NCI-H1417 treated with DMSO at 0.1 percent for 48 hours (cell line): ENCODE results near the gene NIPBL.
"Not testable (repeated sequence)": the region's sequence is repeated elsewhere in the genome, so short reads cannot be mapped to it uniquely, and the experiment has no call there.

Source experiments
- DNase-seq: peaks from one replicate; lab custom pipeline; 2025; lab: John Stamatoyannopoulos, UW

Gene NIPBL

DNA sequence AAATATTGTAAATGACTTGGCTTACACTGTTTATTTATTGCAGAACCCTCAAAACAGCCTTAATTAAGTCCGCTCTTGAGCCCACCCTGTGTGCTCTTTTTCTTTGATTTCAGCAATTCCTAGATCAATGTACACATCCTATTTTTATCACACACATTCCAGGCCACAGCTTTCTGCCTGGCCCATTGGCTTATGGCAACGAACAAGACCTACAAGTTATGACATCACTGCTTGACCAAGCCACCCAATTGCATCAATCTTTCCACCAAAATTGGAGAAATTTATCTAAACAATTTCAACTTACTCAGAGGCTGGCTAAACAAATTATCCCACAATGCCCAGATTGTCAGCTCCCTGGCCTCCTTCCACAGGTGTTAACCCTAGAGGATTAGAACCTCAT lies 214.2 kb downstream of the NIPBL start:
- DNase-seq = no peak

- not testable (repeated sequence) for DNase-seq
Observed at GRCh38 chr5:37093795-37094194, 217.2 kb downstream of the NIPBL start.

- not testable (repeated sequence) for DNase-seq
Observed at GRCh38 chr5:37099267-37099666, 222.7 kb downstream of the NIPBL start.

- no peak for DNase-seq
Observed at GRCh38 chr5:37103302-37103701, 226.7 kb downstream of the NIPBL start.

GRCh38 chr5:37109338-37109737 lies 232.8 kb downstream of the NIPBL start:
- DNase-seq = no peak

- DNase-seq = no peak
Observed at GRCh38 chr5:37110135-37110534, 233.6 kb downstream of the NIPBL start.

DNA sequence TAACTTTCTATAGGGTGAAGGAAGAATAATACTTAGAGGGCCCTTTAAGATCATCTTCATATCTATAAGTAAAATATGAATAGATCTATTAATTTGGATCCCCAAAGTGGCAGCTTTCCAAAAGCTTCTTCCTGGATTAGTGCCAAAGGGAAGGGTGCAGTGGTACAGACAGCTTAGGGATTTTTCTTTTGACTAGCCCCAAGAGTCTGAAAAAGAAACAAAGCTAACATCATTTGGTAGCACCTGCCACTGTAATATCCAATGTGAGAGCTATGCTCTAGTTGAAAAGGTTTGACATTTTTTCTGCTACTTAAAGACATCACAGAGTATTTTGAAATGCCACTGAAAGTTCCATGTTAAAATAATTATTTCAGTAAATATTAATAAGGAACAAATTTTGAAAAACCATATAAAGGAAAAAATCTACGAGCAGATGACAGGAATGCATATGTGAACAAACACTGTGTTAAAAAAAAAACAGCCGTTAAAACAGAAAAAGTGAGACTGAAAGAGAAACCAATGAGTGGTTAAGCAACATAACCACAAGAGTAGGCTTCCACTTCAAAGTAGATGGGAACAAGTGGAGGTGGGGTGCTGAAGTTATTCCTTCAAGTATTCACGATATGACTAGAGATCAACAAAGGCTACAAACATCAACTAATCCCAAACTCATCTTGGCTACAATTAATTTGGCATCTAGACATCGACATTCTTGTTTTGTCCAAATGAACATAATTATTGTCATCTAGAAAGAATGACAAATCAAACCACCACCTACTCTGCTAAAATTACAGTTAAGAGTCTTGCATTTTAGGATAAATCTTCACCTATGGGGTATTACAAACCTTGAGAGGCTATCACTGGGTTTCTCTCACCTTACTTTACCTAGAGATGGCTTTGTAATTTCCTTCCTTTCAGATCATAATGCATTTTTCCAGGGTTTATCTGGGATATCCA lies 235.1 kb downstream of the NIPBL start:
- DNase-seq = no peak

GRCh38 chr5:37112383-37112991 lies 235.9 kb downstream of the NIPBL start:
- DNase-seq = no peak
